Natural killer cell (primary cell): ENCODE results near the gene FRMPD2. TPM values are rescaled to one million over a fixed set of nuclear protein-coding genes. Genes with fewer than 3 reads are reported as not detected.

ENCODE experiments used
- ATAC-seq, 3 donors: fragments of 150-1000 bp in 2 of 3; fragments of 200-7000 bp in 1 of 3; cut with Tn5 transposase; 1 replicate in 1 of 3; 2 replicates in 2 of 3; pipeline ENCODE4 v1.10.0; 2021; ENCODE audit warnings: mild to moderate bottlenecking in 2 of 3, moderate library complexity in 2 of 3
- DNase-seq, 2 donors: peaks; one replicate each; pipeline versions ENCODE4 v3.0.0 to v3.0.0-alpha.2; 2013 to 2021; ENCODE audit warnings: mixed read lengths in 1 of 2
- H3K27ac ChIP-seq: one replicate; pipeline ENCODE4 v1.5.1; 2013; ENCODE audit warnings: mild to moderate bottlenecking, low read length
- H3K27me3 ChIP-seq: one replicate; pipeline ENCODE4 v1.6.1; 2013; ENCODE audit warnings: low read length; ENCODE audit not compliant: control insufficient read depth, insufficient read depth
- H3K36me3 ChIP-seq: one replicate; pipeline ENCODE4 v1.6.1; 2013; ENCODE audit warnings: low read length; ENCODE audit not compliant: control insufficient read depth, insufficient read depth
- H3K4me1 ChIP-seq: one replicate; pipeline ENCODE4 v1.6.1; 2013; ENCODE audit warnings: low read length; ENCODE audit not compliant: control insufficient read depth, insufficient read depth
- H3K4me3 ChIP-seq: one replicate; pipeline ENCODE4 v1.5.1; 2013; ENCODE audit warnings: low read length
- H3K9me3 ChIP-seq: one replicate; pipeline ENCODE4 v1.6.1; 2013; ENCODE audit warnings: low read length; ENCODE audit not compliant: control insufficient read depth, insufficient read depth
- H3K27ac Mint-ChIP-seq, 2 donors: one replicate each; pipeline ENCODE4 v1.8.0; 2022; ENCODE audit warnings: mild to moderate bottlenecking in 2 of 2, mixed read lengths in 2 of 2, moderate library complexity in 1 of 2
- H3K27me3 Mint-ChIP-seq, 2 donors: one replicate each; pipeline ENCODE4 v1.8.0; 2022; ENCODE audit warnings: low read depth in 2 of 2, mixed read lengths in 2 of 2
- H3K36me3 Mint-ChIP-seq: one replicate; pipeline ENCODE4 v1.8.0; 2022; ENCODE audit warnings: mixed read lengths
- H3K4me1 Mint-ChIP-seq, 2 donors: one replicate each; pipeline ENCODE4 v1.8.0; 2022; ENCODE audit warnings: mixed read lengths in 2 of 2
- H3K4me3 Mint-ChIP-seq: one replicate; pipeline ENCODE4 v1.8.0; 2022; ENCODE audit warnings: mild to moderate bottlenecking, moderate library complexity, mixed read lengths
- H3K9me3 Mint-ChIP-seq, 2 donors: one replicate each; pipeline ENCODE4 v1.8.0; 2022; ENCODE audit warnings: mixed read lengths in 2 of 2
- whole genome bisulfite sequencing: methylation state at CpG from one replicate; pipeline ENCODE4 v1.1.7; 2013; ENCODE audit warnings: missing lambda C conversion rate; ENCODE audit not compliant: insufficient coverage; 5-methylcytosine and 5-hydroxymethylcytosine counted together
- intact Hi-C: fragments of 100-400 bp; cut with micrococcal nuclease; formaldehyde crosslinking; loops from one replicate; pipeline ENCODE4 v1.14.2; 2022
- total RNA-seq, 4 donors: library from RNA; stranded (reverse); fragments of 120-200 nt in 1 of 4; gene quantifications; one replicate each; pipeline versions ENCODE4 v1.2.3 to v1.2.4, GENCODE V29; 2013 to 2022
- TF ChIP-seq, protein P1 (sequence below): fragments of 200-600 bp; IDR thresholded peaks from one replicate; pipeline ENCODE4 v1.8.0; 2022; ENCODE audit warnings: antibody characterized with exemption

The FRMPD2 gene
- total RNA-seq, 3 donors from 2014 or later (not counting 1 experiment from before 2014, with no cell fraction given), result 0.20 TPM; not detected in 2

GRCh38 chr10:48213047-48213446 is 61.4 kb downstream of the FRMPD2 start:
- Histone ChIP-seq H3K27ac (no peak overlapping the region), H3K4me1 (no peaks in the 10 kb centered on the region), H3K9me3 (no peaks in the 10 kb centered on the region), H3K4me3 (no peak overlapping the region), H3K36me3 (no peaks in the 10 kb centered on the region), H3K27me3 (no peaks in the 10 kb centered on the region)
- intact Hi-C loops, result no loop called here
- H3K27me3 Mint-ChIP-seq, result no peaks in the 10 kb centered on the region
- WGBS, result 56% methylated on average over 1 of the region's 1 CpG
- no peak overlapping the region for H3K27ac Mint-ChIP-seq
- ATAC-seq, result no peak
- TF ChIP-seq, protein P1, sequence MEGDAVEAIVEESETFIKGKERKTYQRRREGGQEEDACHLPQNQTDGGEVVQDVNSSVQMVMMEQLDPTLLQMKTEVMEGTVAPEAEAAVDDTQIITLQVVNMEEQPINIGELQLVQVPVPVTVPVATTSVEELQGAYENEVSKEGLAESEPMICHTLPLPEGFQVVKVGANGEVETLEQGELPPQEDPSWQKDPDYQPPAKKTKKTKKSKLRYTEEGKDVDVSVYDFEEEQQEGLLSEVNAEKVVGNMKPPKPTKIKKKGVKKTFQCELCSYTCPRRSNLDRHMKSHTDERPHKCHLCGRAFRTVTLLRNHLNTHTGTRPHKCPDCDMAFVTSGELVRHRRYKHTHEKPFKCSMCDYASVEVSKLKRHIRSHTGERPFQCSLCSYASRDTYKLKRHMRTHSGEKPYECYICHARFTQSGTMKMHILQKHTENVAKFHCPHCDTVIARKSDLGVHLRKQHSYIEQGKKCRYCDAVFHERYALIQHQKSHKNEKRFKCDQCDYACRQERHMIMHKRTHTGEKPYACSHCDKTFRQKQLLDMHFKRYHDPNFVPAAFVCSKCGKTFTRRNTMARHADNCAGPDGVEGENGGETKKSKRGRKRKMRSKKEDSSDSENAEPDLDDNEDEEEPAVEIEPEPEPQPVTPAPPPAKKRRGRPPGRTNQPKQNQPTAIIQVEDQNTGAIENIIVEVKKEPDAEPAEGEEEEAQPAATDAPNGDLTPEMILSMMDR, result no peak
- DNase-seq, result no peak
- H3K4me3 Mint-ChIP-seq, result no peak overlapping the region
- H3K9me3 Mint-ChIP-seq, result peaks cover 0 to 2% of the 10 kb centered on the region in 2 donors
- no peaks in the 10 kb centered on the region for H3K36me3 Mint-ChIP-seq
- no peaks in the 10 kb centered on the region for H3K4me1 Mint-ChIP-seq

GRCh38 chr10:48211777-48212176 is 62.7 kb downstream of the FRMPD2 start:
- WGBS, result 97% methylated on average over 7 of the region's 7 CpGs

GRCh38 chr10:48210966-48211365 is 63.5 kb downstream of the FRMPD2 start:
- no peaks in the 10 kb centered on the region for H3K36me3 Mint-ChIP-seq
- WGBS, result 85% methylated on average over 4 of the region's 5 CpGs
- peaks cover 0 to 2% of the 10 kb centered on the region in 2 donors for H3K9me3 Mint-ChIP-seq
- TF ChIP-seq, protein P1, result no peak
- no peaks in the 10 kb centered on the region for H3K27me3 Mint-ChIP-seq
- Histone ChIP-seq H3K4me3 (no peak overlapping the region), H3K27me3 (no peaks in the 10 kb centered on the region), H3K4me1 (no peaks in the 10 kb centered on the region), H3K9me3 (no peaks in the 10 kb centered on the region), H3K36me3 (no peaks in the 10 kb centered on the region), H3K27ac (no peak overlapping the region)
- ATAC-seq (no peak), DNase-seq (no peak)
- no peaks in the 10 kb centered on the region for H3K4me1 Mint-ChIP-seq
- H3K4me3 Mint-ChIP-seq, result no peak overlapping the region
- intact Hi-C loops, result no loop called here
- H3K27ac Mint-ChIP-seq, result no peak overlapping the region

More at GRCh38 chr10:48211777-48212176, 62.7 kb downstream of the FRMPD2 start:
- no peaks in the 10 kb centered on the region for H3K4me1 Mint-ChIP-seq
- no peaks in the 10 kb centered on the region for H3K36me3 Mint-ChIP-seq
- H3K4me1 ChIP-seq, result no peaks in the 10 kb centered on the region
- H3K27ac ChIP-seq, result no peak overlapping the region
- no peaks in the 10 kb centered on the region for H3K27me3 ChIP-seq
- no peaks in the 10 kb centered on the region for H3K36me3 ChIP-seq
- H3K4me3 Mint-ChIP-seq, result no peak overlapping the region
- intact Hi-C loops, result no loop called here
- no peaks in the 10 kb centered on the region for H3K9me3 ChIP-seq
- H3K9me3 Mint-ChIP-seq, result peaks cover 0 to 2% of the 10 kb centered on the region in 2 donors
- no peaks in the 10 kb centered on the region for H3K27me3 Mint-ChIP-seq
- ATAC-seq (no peak), DNase-seq (no peak)
- TF ChIP-seq, protein P1, result no peak
- H3K4me3 ChIP-seq, result no peak overlapping the region
- H3K27ac Mint-ChIP-seq, result no peak overlapping the region

DNA sequence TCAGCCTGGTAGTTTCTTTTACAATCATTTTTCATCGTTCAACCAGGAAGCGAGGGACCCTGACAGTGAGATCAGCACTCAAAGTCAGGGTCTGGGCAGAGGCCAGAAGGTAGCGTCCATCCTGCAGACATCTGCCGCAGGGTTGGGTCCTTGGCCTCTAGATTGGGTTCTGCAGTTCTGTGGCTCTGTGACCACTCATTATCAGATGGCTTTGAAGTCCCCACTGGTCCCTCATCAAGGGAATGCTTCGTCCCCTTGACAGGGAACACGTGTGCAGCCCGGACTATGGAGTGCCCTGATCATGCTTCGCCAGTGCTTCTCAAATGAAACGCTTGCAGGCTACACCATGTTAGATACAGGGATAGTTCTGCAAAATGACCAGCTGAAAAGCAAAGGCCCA is 64.1 kb downstream of the FRMPD2 start:
- Histone ChIP-seq H3K36me3 (no peaks in the 10 kb centered on the region), H3K27ac (no peak overlapping the region), H3K27me3 (no peaks in the 10 kb centered on the region), H3K9me3 (no peaks in the 10 kb centered on the region), H3K4me3 (no peak overlapping the region), H3K4me1 (no peaks in the 10 kb centered on the region)
- Mint-ChIP-seq H3K36me3 (no peaks in the 10 kb centered on the region), H3K4me1 (no peaks in the 10 kb centered on the region), H3K27ac (no peak overlapping the region), H3K27me3 (no peaks in the 10 kb centered on the region), H3K4me3 (no peak overlapping the region), H3K9me3 (peaks cover 0 to under 1% of the 10 kb centered on the region in 2 donors)
- no peak for DNase-seq
- ATAC-seq, result no peak
- intact Hi-C loops, result no loop called here
- 92% methylated on average over 9 of the region's 9 CpGs for WGBS
- TF ChIP-seq, protein P1, result no peak
